ENCODE results near the gene AP3B1. TPM values are rescaled to one million over a fixed set of nuclear protein-coding genes. Genes with fewer than 3 reads are reported as not detected.
A peak's percentile ranks its signal among the peaks of the same experiment; 100 is the strongest.

Gene AP3B1
- total RNA-seq, 1 donor from 2014 or later: 46.6 TPM

DNA sequence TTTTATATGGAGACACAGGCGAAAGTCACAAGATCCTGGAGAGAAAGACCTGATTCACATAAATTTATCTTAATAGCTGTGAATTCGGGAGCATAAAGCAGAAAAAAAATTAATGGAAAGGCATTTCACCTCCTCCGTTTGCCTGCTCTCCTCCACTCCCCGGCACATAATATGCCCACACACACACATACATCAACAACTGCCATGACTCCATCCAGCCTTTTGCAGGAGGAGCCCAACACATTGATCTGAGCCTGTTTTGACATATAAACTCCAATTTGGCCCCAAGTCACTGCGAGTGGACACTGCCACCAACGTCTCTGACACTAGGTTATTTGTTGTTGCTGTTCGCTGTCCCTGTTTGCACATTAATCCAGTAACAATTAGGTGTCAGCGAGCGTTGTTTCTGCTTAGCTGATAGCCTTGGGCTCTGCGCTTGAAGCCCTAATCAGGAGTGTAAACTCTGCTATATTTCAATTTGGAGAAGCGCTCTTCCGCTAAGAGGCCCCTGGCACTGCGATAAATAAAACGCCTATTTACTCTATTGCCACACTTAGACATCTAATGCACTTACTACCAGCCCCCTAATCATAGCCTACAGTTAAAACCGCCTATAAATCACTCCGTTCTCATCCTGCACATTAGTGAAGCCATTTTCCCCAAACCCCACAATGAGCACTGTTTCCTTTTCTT lies 322.6 kb downstream of the AP3B1 start:
- Mint-ChIP-seq H3K27ac (ENCODE audit: unreplicated experiment) (no peak overlapping the region), H3K4me1 (peaks cover 11% of the 10 kb centered on the region), H3K36me3 (ENCODE audit: low read depth) (peaks cover 4% of the 10 kb centered on the region), H3K9me3 (peaks cover 5% of the 10 kb centered on the region), H3K27me3 (ENCODE audit: low read depth) (peaks cover 88% of the 10 kb centered on the region), H3K4me3 (peak overlapping the region; percentile 40)
- TF ChIP-seq, protein P1, sequence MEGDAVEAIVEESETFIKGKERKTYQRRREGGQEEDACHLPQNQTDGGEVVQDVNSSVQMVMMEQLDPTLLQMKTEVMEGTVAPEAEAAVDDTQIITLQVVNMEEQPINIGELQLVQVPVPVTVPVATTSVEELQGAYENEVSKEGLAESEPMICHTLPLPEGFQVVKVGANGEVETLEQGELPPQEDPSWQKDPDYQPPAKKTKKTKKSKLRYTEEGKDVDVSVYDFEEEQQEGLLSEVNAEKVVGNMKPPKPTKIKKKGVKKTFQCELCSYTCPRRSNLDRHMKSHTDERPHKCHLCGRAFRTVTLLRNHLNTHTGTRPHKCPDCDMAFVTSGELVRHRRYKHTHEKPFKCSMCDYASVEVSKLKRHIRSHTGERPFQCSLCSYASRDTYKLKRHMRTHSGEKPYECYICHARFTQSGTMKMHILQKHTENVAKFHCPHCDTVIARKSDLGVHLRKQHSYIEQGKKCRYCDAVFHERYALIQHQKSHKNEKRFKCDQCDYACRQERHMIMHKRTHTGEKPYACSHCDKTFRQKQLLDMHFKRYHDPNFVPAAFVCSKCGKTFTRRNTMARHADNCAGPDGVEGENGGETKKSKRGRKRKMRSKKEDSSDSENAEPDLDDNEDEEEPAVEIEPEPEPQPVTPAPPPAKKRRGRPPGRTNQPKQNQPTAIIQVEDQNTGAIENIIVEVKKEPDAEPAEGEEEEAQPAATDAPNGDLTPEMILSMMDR (conservative IDR thresholded peaks at IDR 0.05): no peak
- DNase-seq (ENCODE audit: low read depth, low spot score): no peak

DNA sequence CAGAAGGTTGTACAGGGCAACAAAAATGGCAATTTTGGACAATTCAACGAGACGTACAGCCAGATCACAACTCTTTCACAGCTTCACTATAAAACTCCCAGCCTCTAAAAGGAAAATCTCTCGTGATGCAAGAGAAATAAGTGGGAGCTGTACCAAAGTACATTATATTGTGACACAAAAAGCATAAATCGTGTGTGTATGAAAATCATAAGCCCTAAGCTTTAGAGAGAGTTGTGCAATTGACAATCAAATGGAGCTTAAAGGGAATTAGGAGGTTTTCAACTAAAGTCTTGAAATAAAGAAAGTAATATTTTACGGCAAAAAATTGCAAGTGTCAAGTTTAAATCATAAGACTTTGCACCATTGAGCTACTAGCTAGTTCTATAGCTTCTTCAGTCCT lies 323.6 kb downstream of the AP3B1 start:
- Mint-ChIP-seq H3K27ac (ENCODE audit: unreplicated experiment) (no peak overlapping the region), H3K36me3 (ENCODE audit: low read depth) (peaks cover 6% of the 10 kb centered on the region), H3K9me3 (peaks cover 7% of the 10 kb centered on the region), H3K27me3 (ENCODE audit: low read depth) (peaks cover 88% of the 10 kb centered on the region), H3K4me1 (peaks cover 11% of the 10 kb centered on the region), H3K4me3 (no peak overlapping the region)
- DNase-seq (ENCODE audit: low read depth, low spot score): no peak
- TF ChIP-seq, protein P1 (conservative IDR thresholded peaks at IDR 0.05): no peak

DNA sequence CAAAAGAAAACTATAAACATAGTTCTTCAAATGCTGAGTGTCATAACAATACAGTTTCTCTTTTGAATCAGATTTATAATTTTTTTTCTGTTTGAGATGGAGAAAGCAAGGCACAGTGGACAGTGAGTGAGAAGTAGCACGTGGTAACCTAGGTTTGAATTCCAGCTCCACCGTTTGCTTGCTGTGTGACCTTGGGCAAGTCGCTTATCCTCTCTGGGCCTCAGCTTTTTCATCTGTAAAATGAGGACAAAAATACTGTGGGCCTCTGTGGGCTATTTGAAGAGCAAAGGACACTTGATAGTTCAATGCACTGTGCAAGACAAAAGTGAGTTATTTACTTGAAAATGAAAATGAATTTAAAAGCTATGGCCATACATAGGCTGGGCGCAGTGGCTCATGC lies 330.7 kb downstream of the AP3B1 start:
- Mint-ChIP-seq H3K9me3 (peaks cover 7% of the 10 kb centered on the region), H3K36me3 (ENCODE audit: low read depth) (peaks cover 2% of the 10 kb centered on the region), H3K4me1 (peaks cover 20% of the 10 kb centered on the region), H3K4me3 (no peak overlapping the region), H3K27me3 (ENCODE audit: low read depth) (peaks cover 84% of the 10 kb centered on the region), H3K27ac (ENCODE audit: unreplicated experiment) (no peak overlapping the region)
- TF ChIP-seq, protein P1 (conservative IDR thresholded peaks at IDR 0.05): no peak
- no peak for DNase-seq (ENCODE audit: low read depth, low spot score)

DNA sequence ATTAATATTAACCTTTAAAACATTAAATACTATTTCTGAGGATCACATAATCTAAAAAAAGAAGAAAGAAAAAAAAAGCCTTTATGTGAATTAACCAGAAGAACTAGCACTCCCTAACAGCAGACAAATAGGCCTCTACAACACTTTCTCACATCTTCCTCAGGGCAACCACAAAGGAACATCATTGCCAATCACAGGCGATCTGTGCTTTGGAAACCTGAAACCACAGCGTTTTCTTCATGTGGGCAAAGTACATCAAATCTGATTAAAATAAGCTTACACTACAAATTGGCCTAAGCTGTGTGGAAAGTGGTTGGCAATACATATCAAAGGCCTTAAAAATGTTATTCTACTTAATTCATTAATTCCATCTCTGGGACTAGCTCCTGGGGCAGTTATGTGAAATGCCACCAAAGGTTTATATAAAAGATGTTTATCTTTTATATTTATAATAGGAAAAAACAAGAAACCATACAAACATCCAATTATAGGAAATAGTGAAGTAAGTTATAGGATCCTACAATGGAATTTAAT lies 333.6 kb downstream of the AP3B1 start:
- H3K4me1 Mint-ChIP-seq: peaks cover 31% of the 10 kb centered on the region
- H3K36me3 Mint-ChIP-seq (ENCODE audit: low read depth): no peaks in the 10 kb centered on the region
- no peaks in the 10 kb centered on the region for H3K9me3 Mint-ChIP-seq
- no peak overlapping the region for H3K27ac Mint-ChIP-seq (ENCODE audit: unreplicated experiment)
- no peak overlapping the region for H3K4me3 Mint-ChIP-seq
- no peak for DNase-seq (ENCODE audit: low read depth, low spot score)
- peaks cover 83% of the 10 kb centered on the region for H3K27me3 Mint-ChIP-seq (ENCODE audit: low read depth)
- TF ChIP-seq, protein P1 (conservative IDR thresholded peaks at IDR 0.05): no peak

DNA sequence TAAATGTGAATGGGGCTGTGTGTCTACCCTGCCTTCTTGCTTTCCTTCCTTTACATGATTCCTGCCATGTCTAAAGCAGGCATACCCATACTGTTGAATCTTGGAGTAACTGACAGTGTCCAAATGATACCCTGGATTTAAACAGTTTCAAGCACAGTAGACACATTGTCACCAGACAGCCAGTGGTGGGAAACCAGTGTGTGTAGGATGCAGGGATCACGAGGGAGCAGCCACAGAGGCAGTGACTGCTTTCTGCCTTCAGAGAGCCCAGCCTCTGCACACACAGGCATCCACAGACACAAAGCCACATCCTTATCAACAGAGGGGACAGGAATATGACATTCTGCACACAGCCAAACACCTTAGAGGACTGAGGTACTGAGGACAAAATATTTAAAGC lies 334.2 kb downstream of the AP3B1 start:
- TF ChIP-seq, protein P1 (conservative IDR thresholded peaks at IDR 0.05): no peak
- peaks cover 31% of the 10 kb centered on the region for H3K4me1 Mint-ChIP-seq

More for the DNA sequence above, 334.2 kb downstream of the AP3B1 start:
- no peak for DNase-seq (ENCODE audit: low read depth, low spot score)
- H3K27ac Mint-ChIP-seq (ENCODE audit: unreplicated experiment): no peak overlapping the region
- H3K9me3 Mint-ChIP-seq: no peaks in the 10 kb centered on the region
- no peak overlapping the region for H3K4me3 Mint-ChIP-seq
- H3K36me3 Mint-ChIP-seq (ENCODE audit: low read depth): no peaks in the 10 kb centered on the region
- H3K27me3 Mint-ChIP-seq (ENCODE audit: low read depth): peaks cover 79% of the 10 kb centered on the region

All from neural crest cell (in vitro differentiated cells).